ENCODE measurements around the gene GPER1.

GPER1 gene

DNA sequence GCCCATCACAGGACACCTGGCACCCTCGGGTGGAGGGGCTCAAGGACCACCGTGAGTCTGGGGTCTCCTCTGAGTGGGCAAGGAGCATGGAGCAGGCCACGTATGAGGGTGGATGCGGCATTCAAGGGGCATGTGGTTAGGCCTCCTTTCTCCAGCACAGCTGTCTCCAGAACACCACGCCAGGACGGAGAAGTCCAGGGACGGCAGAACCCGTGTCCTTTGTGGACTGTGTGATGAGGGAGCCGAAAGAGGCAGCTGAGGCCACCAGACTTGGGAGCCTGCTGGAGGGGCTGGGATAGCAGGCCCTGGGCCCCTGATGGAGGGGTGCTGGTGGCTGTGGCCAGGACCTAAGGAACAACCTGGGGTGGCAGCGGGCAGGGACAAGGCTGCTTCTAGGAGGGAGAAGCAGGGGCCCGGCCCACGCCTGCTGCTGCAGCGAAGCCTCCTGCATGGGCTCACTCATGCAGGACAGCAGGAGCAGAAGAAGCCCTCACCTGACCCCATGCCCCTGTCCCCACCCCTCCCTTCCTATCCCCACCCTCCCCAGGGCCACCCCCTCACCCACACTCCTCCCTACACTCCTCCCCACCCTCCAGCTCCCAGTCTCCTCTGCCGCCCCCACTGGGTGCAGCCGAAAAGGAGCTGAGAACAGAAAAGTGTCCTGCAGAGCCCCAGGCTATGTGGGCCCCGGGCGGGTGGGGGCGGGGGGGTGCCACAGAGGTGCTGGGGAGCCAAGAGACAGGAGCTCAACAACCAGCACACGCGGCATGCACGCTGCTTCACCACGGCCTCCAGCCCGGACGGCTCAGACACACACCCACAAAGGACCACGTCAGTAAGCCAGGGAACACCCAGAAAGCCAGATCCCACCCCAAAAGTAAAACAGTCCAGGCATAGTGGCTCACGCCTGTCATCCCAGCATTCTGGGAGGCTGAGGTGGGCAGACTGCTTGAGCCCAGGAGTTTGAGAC is 42.4 kb downstream of the GPER1 start:
- TF ChIP-seq, protein P1, sequence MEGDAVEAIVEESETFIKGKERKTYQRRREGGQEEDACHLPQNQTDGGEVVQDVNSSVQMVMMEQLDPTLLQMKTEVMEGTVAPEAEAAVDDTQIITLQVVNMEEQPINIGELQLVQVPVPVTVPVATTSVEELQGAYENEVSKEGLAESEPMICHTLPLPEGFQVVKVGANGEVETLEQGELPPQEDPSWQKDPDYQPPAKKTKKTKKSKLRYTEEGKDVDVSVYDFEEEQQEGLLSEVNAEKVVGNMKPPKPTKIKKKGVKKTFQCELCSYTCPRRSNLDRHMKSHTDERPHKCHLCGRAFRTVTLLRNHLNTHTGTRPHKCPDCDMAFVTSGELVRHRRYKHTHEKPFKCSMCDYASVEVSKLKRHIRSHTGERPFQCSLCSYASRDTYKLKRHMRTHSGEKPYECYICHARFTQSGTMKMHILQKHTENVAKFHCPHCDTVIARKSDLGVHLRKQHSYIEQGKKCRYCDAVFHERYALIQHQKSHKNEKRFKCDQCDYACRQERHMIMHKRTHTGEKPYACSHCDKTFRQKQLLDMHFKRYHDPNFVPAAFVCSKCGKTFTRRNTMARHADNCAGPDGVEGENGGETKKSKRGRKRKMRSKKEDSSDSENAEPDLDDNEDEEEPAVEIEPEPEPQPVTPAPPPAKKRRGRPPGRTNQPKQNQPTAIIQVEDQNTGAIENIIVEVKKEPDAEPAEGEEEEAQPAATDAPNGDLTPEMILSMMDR (IDR thresholded peaks at IDR 0.05; ENCODE audit: borderline replicate concordance, insufficient read depth, low read depth, low read length) = no peak
- H3K4me3 ChIP-seq (ENCODE audit: low read depth, low read length) = no peak overlapping the region

DNA sequence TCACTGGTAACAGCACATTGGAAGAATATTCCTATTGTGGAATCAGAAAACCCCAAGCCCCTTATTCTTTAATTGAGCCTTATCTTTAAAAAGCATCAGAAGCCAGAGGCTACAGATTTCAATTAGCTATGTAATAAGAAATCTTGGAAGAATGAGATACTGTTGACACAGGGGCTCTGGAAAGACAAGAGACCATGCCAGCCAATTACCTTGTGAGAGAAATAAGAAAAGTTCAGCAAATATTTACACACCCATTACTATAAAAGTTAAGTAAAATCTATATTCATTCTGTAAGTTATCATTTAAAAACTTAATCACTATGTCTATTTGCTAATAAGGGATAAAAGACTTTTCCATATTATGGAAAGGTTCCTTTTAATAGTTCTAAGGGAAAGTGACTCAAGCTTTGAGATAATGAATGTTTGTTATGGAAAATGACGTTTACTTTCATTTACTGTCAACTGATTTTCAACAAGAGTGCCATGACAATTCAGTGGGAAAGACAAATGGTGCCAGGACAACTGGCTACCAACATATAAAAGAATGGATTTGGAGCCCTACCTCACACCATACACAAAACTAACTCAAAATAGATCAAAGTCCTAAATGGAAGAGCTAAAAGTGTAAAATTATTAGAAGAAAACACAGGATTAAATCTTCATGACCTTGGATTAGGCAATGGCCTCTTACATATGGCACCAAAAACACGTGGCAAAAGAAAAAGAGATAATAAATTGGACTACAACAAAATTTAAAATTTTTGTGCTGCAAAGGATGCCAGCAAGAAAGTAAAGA is 43.8 kb downstream of the GPER1 start:
- TF ChIP-seq, protein P1 (IDR thresholded peaks at IDR 0.05; ENCODE audit: borderline replicate concordance, insufficient read depth, low read depth, low read length) = no peak
- H3K4me3 ChIP-seq (ENCODE audit: low read depth, low read length) = no peak overlapping the region

DNA sequence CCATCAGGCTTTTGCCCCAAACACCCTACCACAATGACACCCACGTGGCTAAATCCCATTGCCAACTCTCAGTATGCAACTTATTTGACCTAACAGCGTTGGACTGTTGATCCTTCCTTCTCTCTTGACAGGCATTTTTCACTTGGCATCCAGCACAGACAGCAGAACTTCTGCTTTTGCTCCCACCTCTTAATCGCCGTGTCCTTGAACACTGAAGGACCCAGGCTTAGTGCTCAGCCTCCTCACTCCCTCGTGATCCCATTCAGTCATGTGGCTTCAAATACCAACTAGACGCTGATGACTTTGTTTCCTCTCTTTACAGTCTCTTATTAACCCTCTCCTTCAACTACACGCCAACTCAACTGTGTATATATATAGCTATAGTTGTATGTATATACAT is 47.0 kb downstream of the GPER1 start:
- H3K4me3 ChIP-seq (ENCODE audit: low read depth, low read length) = no peak overlapping the region
- TF ChIP-seq, protein P1 (IDR thresholded peaks at IDR 0.05; ENCODE audit: borderline replicate concordance, insufficient read depth, low read depth, low read length) = no peak

DNA sequence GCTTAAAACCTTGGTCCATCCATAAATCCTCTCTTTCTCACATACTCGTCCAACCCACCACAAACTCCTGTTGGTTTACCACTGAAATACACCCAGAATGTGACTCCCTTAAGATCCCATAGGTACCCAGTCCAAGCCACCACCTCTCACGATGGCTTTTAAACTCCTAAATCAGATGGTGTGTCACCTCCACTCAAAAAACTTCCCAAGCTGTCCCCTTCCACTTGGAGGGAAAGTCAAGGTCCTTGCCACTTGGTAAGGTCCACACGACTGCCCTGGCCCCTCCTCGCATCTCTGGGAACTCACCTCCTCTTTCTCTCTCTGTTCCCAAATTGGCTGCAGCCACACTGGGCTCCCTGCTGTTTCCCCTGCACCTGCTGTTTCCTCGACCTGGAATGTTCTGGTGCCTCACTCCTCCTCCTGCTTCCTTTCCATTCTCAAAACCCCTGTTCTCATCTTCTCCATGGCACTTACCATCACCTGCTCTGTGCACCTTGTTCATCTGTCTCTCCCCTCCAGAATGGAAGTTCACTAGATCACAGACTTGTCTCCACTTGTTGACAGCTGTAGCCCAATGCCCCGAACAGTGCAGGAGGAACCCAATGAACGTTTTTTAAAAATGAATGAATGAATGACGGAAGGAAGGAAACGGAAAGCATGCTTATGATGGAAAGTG is 49.1 kb downstream of the GPER1 start:
- TF ChIP-seq, protein P1 (IDR thresholded peaks at IDR 0.05; ENCODE audit: borderline replicate concordance, insufficient read depth, low read depth, low read length) = no peak
- peak overlapping the region; percentile 61 for H3K4me3 ChIP-seq (ENCODE audit: low read depth, low read length)

DNA sequence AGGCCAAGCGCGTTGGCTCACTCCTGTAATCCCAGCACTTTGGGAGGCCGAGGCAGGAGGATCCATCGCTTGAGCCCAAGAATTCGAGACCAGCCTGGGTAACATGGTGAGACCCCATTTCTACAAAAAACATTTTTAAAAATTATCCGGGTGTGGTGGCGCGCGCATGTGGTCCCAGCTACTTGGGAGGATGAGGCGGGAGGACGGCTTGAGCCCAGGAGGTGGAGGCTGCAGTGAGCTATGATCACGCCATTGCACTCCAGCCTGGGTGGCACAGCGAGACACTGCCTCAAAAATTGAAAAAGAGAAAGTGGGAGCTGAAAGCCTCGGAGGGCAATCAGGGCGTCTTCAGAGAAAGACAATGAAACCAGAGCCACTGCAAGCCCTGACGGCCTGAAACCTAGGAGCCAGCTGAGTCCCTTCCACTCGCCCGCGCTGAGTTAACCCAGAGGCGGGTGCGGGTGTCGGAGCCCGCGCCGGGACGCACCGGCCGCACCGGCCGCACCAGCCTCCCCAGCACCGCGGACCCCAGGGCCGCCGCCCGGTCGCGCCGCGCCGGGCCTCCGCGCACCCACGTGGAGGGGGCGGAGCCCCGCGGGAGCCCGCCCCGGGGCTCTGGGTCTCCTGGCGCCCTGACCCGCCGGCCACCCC is 49.7 kb downstream of the GPER1 start:
- TF ChIP-seq, protein P1 (IDR thresholded peaks at IDR 0.05; ENCODE audit: borderline replicate concordance, insufficient read depth, low read depth, low read length) = no peak
- H3K4me3 ChIP-seq (ENCODE audit: low read depth, low read length) = peak overlapping the region; percentile 61

DNA sequence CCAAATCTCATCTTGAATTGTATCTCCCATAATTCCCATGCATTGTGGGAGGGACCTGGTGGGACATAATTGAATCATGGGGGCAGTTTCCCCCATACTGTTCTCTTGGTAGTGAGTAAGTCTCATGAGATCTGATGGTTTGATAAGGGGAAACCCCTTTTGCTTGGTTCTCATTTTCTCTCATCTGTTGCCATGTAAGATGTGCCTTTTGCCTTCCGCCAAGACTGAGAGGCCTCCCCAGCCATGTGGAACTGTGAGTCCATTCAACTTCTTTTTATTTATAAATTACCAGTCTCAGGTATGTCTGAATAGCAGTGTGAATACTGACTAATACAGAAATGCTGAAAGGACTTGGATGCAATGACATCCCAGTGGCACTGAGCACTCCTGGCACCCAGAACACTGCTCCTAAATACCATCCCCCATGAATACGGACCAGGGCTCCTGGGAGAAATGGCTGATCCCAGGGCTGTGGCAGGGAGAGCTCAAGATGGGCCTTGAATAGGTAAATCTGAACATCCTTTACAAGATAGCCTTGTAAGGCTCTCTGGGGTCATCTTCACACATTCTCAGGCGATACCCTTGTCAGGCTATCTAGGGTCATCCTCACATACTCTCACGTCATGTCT is 52.7 kb downstream of the GPER1 start:
- TF ChIP-seq, protein P1 (IDR thresholded peaks at IDR 0.05; ENCODE audit: borderline replicate concordance, insufficient read depth, low read depth, low read length) = no peak
- H3K4me3 ChIP-seq (ENCODE audit: low read depth, low read length) = no peak overlapping the region

Data from GM12875 (cell line).